Glomerular visceral epithelial cell (primary cell): ENCODE results near the gene TNS4.

Experiments used
- DNase-seq: peaks from one replicate; pipeline ENCODE4 v3.0.0-alpha.2; 2016; ENCODE audit errors: extremely low spot score

Gene TNS4

DNA sequence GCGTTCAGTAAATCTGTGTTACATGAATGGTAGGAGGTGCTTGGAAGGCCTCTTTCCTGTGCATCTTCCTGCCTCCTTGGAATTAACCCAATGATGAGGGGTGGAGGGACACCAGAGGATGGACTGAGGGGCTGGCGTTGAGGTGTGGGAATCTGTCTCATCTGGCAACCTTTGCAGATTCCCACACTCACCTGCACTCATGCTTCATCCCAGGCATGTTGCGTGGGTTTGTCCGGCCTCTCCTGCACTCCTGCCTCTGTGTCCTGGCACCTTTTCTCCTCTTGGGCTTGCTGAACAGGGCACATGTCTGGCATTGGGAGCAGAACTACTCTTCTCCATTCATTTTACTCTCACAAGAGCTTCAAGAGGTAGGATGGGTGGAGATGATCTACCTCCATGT is 61.3 kb downstream of the TNS4 start:
- DNase-seq: no peak

DNA sequence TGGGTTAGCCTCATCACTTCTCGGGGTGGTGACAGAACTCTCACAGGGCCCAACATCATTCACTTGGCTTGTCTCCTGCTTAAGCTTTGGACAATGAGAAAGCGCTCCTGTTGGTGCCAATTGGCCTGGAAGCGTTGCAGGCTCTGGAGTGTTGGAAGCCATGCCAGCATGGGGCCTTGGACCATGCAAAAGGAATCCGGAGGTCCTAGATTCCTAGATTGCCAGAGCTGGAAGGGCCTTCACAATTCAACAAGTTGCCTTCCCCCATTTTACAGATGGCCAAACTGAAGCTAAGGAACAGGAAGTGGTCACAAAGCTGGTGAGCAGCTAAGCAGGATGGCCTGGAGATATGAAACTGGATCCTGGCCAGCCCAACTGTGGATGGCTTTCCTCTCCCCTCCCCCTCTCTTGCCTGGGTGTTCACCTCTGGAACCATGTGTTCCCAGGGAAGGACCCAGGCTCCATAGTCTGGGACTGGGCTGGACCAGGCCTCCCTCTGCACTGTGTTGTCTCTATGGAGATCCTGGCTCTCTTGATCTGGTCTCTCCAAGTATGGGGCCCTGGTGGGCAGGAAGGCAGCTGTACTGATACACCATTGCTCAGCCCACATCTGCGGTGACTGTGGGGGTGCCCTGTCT is 64.2 kb downstream of the TNS4 start:
- DNase-seq: peak; percentile 23

DNA sequence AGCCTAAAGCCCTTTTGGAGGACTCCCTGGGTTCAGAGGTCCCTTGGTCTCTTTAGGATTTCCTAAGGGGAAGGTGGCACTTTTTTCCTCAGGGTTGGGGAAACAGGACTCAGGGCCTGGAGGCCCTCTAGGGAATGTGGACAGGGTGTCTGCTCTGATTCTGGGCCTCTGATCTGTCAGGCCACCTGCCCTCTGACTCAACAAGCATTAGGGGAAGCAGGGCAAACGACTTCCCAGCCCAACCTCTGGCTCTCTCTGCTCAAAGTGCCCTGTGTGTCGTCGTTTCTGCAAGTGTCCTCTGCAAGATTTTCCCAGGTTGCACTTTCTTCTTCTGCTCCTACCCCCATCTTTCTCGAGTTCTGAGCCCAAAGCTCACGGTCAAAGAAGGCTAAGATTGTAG is 64.8 kb downstream of the TNS4 start:
- no peak for DNase-seq

DNA sequence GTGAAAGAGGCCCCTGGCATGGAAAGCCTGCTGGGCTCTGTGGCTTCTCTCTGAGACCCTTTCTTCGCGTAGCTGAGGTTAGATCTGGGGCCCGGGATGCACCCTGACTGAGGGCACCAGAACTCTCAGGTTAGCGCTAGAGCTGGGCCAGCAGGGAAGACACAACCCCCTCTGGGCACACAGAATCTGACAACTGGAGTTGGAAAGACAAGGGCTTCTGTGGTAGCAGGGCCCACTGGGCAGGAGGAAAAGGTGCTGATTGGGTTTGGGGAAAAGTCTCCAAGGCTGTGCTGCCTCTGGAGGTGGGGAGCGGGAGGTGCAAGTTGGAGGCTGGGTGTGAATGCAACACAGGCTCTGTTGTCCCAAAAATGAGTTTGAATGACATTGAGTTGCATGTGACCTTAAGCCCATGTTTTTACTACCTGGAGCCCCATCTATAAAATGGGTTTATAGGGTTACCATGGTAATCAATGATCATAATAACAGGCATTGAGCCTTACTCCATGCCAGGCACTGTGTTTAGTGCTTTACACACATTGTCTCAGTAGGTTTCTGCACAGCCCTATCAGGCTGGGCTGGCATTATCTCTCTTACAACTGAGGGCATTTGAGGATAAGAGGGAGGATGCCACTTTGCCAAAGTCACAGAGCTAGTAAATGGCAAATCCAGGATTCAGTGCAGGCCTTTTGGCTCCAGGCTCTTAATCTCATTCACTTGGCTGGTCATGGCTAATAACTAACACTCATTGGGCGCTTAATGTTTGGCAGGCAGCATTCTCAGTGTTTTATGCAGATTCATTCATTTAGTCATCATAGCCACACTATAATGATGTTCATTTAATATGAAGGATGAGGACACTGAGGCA is 67.6 kb downstream of the TNS4 start:
- no peak for DNase-seq

DNA sequence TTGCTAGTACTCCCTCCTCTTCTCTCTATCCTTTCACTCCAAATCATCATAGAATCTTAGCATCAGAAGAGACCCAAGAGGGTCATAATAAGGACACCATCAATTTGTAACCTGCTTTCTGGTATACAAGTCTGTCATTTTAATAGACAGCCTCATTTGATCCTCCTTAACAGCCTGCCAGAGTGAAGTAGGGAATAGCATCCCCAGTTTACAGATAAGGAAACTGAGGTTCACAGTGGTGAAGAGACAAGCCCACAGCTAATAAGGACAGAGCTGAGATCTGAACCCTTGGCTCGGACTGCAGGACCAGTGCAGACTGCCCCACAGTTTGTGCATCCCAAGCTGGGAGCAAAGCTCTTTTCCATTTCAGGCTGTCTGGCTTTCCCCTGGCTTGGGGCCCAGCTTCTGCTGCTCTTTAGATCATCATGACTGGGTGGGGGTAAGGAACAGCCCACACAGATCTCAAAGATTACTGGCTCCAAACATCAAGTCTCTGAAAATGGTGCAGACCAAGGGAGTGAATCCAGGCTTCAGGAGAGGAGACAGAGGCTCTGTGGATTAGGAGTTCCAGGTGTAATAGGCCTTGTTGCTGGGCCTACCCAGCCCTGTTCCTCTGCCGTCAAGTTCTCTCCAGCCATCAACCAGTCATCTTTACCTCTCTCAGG is 68.4 kb downstream of the TNS4 start:
- DNase-seq: no peak

DNA sequence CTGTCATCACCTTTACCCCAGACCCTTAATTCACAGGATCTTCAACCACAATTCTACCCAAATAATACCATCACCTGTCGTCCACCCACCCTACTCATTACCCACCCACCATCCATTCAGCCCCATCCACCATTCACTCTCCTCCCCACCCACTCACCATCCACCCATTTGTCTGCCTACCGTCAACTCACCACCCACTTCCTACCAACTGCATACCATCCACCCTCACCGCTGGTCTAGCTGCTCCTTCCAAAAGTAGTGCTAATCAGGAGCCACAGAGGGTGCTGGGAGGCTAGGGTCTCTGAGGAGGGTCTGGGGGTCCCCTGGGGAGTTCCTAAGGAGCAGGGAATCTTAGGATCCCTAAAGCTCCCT is 70.2 kb downstream of the TNS4 start:
- no peak for DNase-seq

DNA sequence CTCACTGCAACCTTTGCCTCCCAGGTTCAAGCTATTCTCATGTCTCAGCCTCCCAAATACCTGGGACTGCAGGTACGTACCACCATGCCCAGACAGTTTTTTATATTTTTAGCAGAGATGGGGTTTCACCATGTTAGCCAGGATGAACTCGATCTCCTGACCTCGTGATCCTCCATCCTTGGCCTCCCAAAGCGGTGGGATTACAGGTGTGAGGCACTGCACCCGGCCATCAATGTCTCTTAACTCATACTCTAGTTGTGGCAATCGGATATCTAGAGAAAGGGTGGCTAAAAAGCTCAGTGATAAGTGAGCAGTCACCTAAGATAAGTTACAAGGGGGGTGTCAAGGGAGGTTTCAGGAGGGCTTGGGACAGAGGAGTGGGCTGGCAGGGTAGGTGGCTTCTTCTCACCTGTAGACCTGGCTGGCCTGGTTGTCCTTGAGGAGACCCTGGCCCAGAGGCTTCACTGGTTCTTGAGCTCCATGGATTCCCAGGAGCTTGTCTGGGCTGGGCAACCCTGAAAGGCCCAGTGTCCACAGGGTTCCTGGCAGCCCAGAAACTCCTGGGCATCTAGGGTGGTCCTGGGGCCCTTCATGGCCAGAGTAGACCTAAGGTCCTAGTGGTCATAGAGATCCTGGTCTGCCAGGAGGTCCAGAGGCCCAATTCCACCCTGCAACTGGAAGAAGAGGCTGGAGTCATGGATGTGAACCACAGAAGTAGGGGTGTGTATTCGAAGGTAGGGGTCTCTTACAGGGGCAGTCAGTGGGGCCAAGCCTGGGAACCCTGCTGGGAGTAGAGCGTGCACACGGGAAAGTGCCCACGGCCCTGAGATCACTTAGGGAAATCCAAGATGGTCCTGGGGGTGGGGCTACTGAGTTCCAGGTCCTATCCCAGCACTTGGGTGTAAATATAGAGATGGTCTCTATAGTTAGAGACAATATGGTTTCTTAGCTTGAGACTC is 70.9 kb downstream of the TNS4 start:
- no peak for DNase-seq

DNA sequence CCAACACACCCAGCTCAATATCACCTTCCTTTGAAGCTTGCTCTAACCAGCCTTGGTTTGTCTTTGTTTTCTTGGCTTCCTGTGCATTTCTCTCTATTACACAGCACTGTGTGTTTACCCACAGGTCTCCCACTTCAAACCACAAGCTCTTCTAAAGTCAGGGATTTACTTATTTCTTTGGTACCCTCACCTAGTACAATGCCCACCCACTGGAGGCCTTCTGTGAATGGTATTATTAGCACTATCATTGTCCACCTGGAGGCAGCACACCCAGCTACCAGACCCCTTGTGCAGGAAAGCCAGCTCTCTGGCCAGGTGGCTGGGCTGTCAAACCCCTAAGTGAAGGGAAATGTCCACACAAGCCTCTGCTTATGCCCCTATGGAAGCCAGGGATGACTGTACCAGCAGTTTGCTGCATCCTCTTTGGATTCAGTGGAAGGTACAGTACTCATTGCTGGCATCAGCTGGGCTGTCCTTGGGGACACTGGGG is 74.4 kb downstream of the TNS4 start:
- no peak for DNase-seq
